COR-L47 (cell line): ENCODE data around the gene WSB2.

Experiments used
- DNase-seq: peaks from one replicate; lab custom pipeline; 2025; lab: John Stamatoyannopoulos, UW

WSB2 gene

DNA sequence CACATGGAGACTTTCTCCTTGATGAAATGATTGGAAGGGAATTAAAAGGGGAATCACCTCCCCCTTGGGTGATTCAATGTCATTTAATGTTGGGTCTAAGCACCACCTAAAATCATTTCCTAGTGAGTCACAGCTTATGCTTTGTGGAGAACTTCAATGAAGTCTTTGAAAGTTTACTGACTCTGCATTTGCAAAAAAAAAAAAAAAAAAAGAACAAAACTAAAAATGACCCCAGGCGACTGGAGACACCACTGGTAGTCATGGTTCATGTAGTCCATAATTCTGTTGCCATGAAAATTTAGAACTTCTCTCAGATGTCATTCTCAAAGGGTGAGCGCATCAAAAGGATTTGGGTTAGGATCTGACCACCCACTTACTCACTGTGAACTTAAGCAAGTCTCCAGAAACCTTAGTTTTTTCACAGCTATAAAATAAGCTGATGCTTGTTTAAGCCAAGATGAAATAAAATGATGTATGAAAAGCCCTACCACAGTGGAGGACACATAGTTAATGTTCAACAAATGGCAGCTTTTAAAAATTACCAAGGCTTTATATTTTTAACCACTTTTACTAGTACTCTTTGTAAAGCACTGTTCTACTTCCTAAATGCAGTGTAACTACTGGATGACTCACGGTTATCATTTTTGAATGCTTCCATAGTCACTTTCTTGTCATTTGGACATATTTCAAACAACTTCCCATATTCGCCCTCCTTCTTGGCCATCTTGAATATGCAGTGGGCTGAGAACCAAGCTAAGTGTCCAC, 74.1 kb downstream of the WSB2 start:
- DNase-seq = no peak

- no peak for DNase-seq
These were observed 75.8 kb downstream of the WSB2 start for GRCh38 chr12:117985182-117985581.
